NB4 (cell line): ENCODE data around the gene RPL10A.
A peak's percentile ranks its signal among the peaks of the same experiment; 100 is the strongest.

Experiments used
- DNase-seq: peaks from one replicate; pipeline ENCODE4 v3.0.0; 2010; ENCODE audit warnings: low read depth
- H3K4me3 ChIP-seq: one replicate; pipeline ENCODE4 v1.5.1; 2011; ENCODE audit warnings: mild to moderate bottlenecking, low read depth, low read length, moderate library complexity
- CTCF ChIP-seq: IDR thresholded peaks from one replicate; pipeline ENCODE4 v1.5.1; 2012; ENCODE audit warnings: low read depth, low read length
- MAX ChIP-seq: IDR thresholded peaks from 2 replicates; pipeline ENCODE4 v1.6.1; 2011; ENCODE audit warnings: low read depth, low read length
- MYC ChIP-seq: IDR thresholded peaks from 2 replicates; pipeline ENCODE4 v1.6.1; 2011; ENCODE audit warnings: low read depth, low read length
- POLR2A ChIP-seq: IDR thresholded peaks from 2 replicates; pipeline ENCODE4 v1.6.1; 2011; ENCODE audit warnings: mild to moderate bottlenecking; ENCODE audit not compliant: insufficient read length; ENCODE audit errors: extremely low read depth

Gene RPL10A

DNA sequence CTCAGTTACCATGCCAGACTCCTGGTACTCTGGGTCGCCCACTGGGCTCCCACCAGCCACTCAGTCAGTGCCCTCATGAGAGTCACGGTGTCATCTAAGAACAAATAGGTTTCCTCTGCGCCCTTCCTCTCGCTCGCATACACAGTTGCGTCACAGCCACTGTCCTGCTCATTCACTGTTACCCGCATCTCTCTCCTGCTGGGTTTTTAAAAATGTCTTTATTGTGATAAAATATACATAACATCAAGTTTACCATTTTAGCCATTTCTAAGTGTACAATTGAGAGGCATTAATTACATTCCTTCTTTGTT lies 24.7 kb downstream of the RPL10A start:
- DNase-seq, result peak; percentile 66
- TF ChIP-seq MAX, result no peak

GRCh38 chr6:35493307-35493983 lies 25.2 kb downstream of the RPL10A start:
- H3K4me3 ChIP-seq, result no peak overlapping the region
- no peak for DNase-seq
- 0 out of 2 replicates have a peak, but pooled peaks have one; percentile 5 for TF ChIP-seq MAX
- no peak for TF ChIP-seq CTCF

More for the DNA sequence above, 24.7 kb downstream of the RPL10A start:
- no peak overlapping the region for H3K4me3 ChIP-seq

- no peak overlapping the region for H3K4me3 ChIP-seq
- peak; percentile 72 for DNase-seq
Observed at GRCh38 chr6:35494161-35494563, 26.0 kb downstream of the RPL10A start.

GRCh38 chr6:35495258-35496035 lies 27.2 kb downstream of the RPL10A start:
- DNase-seq, result no peak
- H3K4me3 ChIP-seq, result no peak overlapping the region
- TF ChIP-seq MYC, result no peak
- no peak for TF ChIP-seq CTCF
- no peak for TF ChIP-seq MAX
- no peak for TF ChIP-seq POLR2A

More at GRCh38 chr6:35494161-35494563, 26.0 kb downstream of the RPL10A start:
- TF ChIP-seq POLR2A, result no peak
- TF ChIP-seq MYC, result no peak
- TF ChIP-seq CTCF, result no peak
- no peak for TF ChIP-seq MAX

- DNase-seq, result peak; percentile 70
- peak overlapping the region; percentile 49 for H3K4me3 ChIP-seq
- TF ChIP-seq MAX (no peak), POLR2A (no peak), CTCF (no peak), MYC (no peak)
Observed at GRCh38 chr6:35496036-35496840, 28.0 kb downstream of the RPL10A start.

DNA sequence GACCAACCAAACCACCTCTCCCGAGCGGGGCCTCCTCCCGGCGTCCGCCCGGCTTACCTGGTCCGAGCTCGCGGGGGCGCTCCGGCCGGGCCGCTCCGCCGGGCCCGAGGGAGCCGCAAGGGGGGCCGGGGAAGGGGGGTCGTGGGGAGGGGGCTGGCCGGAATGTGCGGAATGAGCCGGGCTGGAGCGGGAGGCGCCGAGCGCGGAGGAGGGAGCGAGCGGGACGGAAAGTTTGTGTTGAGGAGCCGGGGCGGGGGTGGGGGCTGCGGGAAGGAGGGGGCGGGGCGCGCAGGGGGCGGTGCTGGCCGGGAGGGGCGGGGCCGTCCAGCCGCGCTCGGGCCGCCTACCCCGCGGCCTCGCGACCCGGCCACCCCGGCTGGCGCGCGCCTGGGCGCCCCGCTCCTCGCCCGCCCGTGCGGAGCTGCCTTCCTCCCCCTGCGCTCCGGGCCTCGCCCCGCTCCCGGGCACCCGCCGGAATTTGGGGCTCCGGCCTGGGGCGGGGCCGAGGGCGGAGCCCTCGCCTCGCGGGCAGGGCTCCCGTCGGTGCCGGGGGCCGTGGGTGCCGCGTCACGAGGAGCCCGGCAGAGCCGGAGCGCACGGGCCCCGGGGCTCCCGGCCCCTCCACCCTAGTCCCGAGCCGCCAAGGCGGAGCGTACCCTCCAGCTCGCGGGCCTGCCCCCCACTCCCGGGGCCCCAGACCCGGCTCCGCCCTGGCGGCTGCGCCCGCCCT lies 28.8 kb downstream of the RPL10A start, which contains the start of gene TEAD3:
Gene TEAD3, minus strand, starts transcription at position 239 of the 730 bp plus-strand sequence.
- TF ChIP-seq MAX (no peak), MYC (no peak), POLR2A (peak; percentile 49), CTCF (no peak)
- peak; percentile 79 for DNase-seq

More for the DNA sequence above, 28.8 kb downstream of the RPL10A start, which contains the start of gene TEAD3:
- peak within 1 kb of the TSS; percentile 50 for H3K4me3 ChIP-seq
